H1 (cell line): ENCODE measurements around the gene ZBED4. TPM values are rescaled to one million over a fixed set of nuclear protein-coding genes. Genes with fewer than 3 reads are reported as not detected.

Source experiments
- CTCF ChIP-seq, 3 experiments: IDR thresholded peaks; 1 replicate in 2 of 3; 2 replicates in 1 of 3; pipeline versions ENCODE4 v1.5.1 to v1.6.1; 2011; ENCODE audit warnings: low read length in 3 of 3, mild to moderate bottlenecking in 3 of 3, inconsistent platforms in 2 of 3, low read depth in 1 of 3, moderate library complexity in 1 of 3; ENCODE audit not compliant: insufficient read depth in 1 of 3; ENCODE audit errors: control extremely low read depth in 1 of 3
- polyA plus RNA-seq, 7 experiments: library from polyadenylated mRNA; depleted of rRNA in 3 of 7; stranded (reverse) in 5 of 7; unstranded in 2 of 7; fragments of >200 nt in 5 of 7; fragments of 200-250 nt in 2 of 7; gene quantifications; 1 replicate in 5 of 7; 2 replicates in 1 of 7; 4 replicates in 1 of 7; pipeline versions ENCODE4 v1.2.1 to v1.2.3, GENCODE V29; 2011 to 2013; ENCODE audit warnings: missing spikeins in 2 of 7, mixed read lengths in 2 of 7
- total RNA-seq: library from RNA; stranded (reverse); fragmentation: NEBNext Ultra II Directional; extraction: Animal tissue kit (Norgen Biotek cat#: 25700); gene quantifications from 2 replicates; pipeline ENCODE4 v1.2.1, GENCODE V29; 2021

Gene ZBED4
- total and polyA plus RNA-seq, 2 of the 8 experiments (the other 6 are each of a cell fraction or from before 2014, with no cell fraction given) = 11.0 to 28.3 TPM

- no peak for TF ChIP-seq CTCF (IDR thresholded peaks at IDR 0.05; ENCODE audit: control extremely low read depth in 1 of 3, insufficient read depth in 1 of 3, low read depth in 1 of 3, low read length in 3 of 3)
Measured at GRCh38 chr22:49829044-49829853, 24.4 kb upstream of the ZBED4 start (continued).
